SK-N-SH (cell line): ENCODE measurements around the gene H2BK1. TPM values are rescaled to one million over a fixed set of nuclear protein-coding genes. Genes with fewer than 3 reads are reported as not detected.

Source experiments
- CTCF ChIA-PET: fragments of 300-600, 350-600 bp; formaldehyde crosslinking; extraction: SDS; loops from one replicate; lab custom pipeline; 2021; lab: Yijun Ruan, JAX
- POLR2A ChIA-PET: fragments of 350-600 bp; sonication (Branson Sonifier 250); formaldehyde crosslinking; extraction: SDS; loops from one replicate; lab custom pipeline; 2020; ENCODE audit warnings: antibody characterized with exemption, inconsistent platforms; lab: Yijun Ruan, JAX
- DNase-seq: peaks from one replicate; pipeline ENCODE4 v3.0.0; 2012
- H2AFZ ChIP-seq: fragments of 200-600 bp; sonication (generic); 2 replicates; pipeline ENCODE4 v1.8.1; 2016; ENCODE audit warnings: antibody characterized with exemption, mild to moderate bottlenecking, low read depth
- H3F3A ChIP-seq: fragments of 200-600 bp; sonication (generic); replicated peaks from 2 replicates; pipeline ENCODE3; 2016; ENCODE audit warnings: antibody characterized with exemption, mild to moderate bottlenecking; ENCODE audit not compliant: insufficient read depth
- H3K27ac ChIP-seq, 2 experiments: fragments of 200-500 bp in 1 of 2; fragments of 200-600 bp in 1 of 2; sonication (Bioruptor generic) in 1 of 2; sonication (generic), shearing (Covaris generic) in 1 of 2; 2 replicates each; pipeline versions ENCODE4 v1.5.1 to v1.6.1; 2014 to 2016; ENCODE audit warnings: low read depth in 2 of 2, inconsistent platforms in 1 of 2, low read length in 1 of 2, mild to moderate bottlenecking in 1 of 2, mixed read lengths in 1 of 2
- H3K27me3 ChIP-seq: fragments of 200-600 bp; sonication (generic), shearing (Covaris generic); 2 replicates; pipeline ENCODE4 v1.6.1; 2016; ENCODE audit warnings: mixed run types; ENCODE audit not compliant: insufficient read depth
- H3K36me3 ChIP-seq, 2 experiments: fragments of 200-500 bp in 1 of 2; fragments of 200-600 bp in 1 of 2; sonication (Bioruptor generic) in 1 of 2; sonication (generic) in 1 of 2; replicated peaks in 1 of 2; 2 replicates each; pipeline versions ENCODE3 to v1.5.1; 2014 to 2016; ENCODE audit warnings: low read length in 1 of 2, mild to moderate bottlenecking in 1 of 2; ENCODE audit not compliant: insufficient read depth in 2 of 2, control insufficient read depth in 1 of 2
- H3K4me1 ChIP-seq, 2 experiments: fragments of 200-500 bp in 1 of 2; fragments of 200-600 bp in 1 of 2; sonication (Bioruptor generic) in 1 of 2; sonication (generic), shearing (Covaris generic) in 1 of 2; 2 replicates each; pipeline versions ENCODE4 v1.5.1 to v1.6.1; 2014 to 2016; ENCODE audit warnings: low read depth in 1 of 2, low read length in 1 of 2, mixed run types in 1 of 2; ENCODE audit not compliant: insufficient read depth in 2 of 2, control insufficient read depth in 1 of 2
- H3K4me2 ChIP-seq: fragments of 200-600 bp; sonication (generic), shearing (Covaris generic); 2 replicates; pipeline ENCODE4 v1.6.1; 2017; ENCODE audit warnings: mixed run types
- H3K4me3 ChIP-seq, 2 experiments: fragments of 200-500 bp in 1 of 2; fragments of 200-600 bp in 1 of 2; sonication (Bioruptor generic) in 1 of 2; sonication (generic), shearing (Covaris generic) in 1 of 2; 2 replicates each; pipeline versions ENCODE4 v1.5.1 to v1.8.1; 2014 to 2016; ENCODE audit warnings: low read depth in 2 of 2, inconsistent platforms in 1 of 2, low read length in 1 of 2, mild to moderate bottlenecking in 1 of 2, mixed read lengths in 1 of 2, moderate library complexity in 1 of 2
- H3K79me2 ChIP-seq: fragments of 200-600 bp; sonication (generic); 2 replicates; pipeline ENCODE4 v1.8.1; 2017; ENCODE audit warnings: mild to moderate bottlenecking; ENCODE audit not compliant: insufficient read depth
- H3K9ac ChIP-seq: fragments of 200-600 bp; sonication (generic); 2 replicates; pipeline ENCODE4 v1.6.1; 2017; ENCODE audit warnings: mixed run types
- H3K9me2 ChIP-seq: fragments of 200-600 bp; sonication (generic); 2 replicates; pipeline ENCODE4 v1.6.1; 2017; ENCODE audit warnings: mixed run types
- H3K9me3 ChIP-seq: fragments of 200-600 bp; sonication (generic); 2 replicates; pipeline ENCODE4 v1.6.1; 2017; ENCODE audit warnings: mixed run types, mild to moderate bottlenecking, moderate library complexity
- H4K20me1 ChIP-seq: fragments of 200-600 bp; sonication (generic); 2 replicates; pipeline ENCODE4 v1.6.1; 2017; ENCODE audit warnings: mild to moderate bottlenecking, mixed run types; ENCODE audit not compliant: insufficient read depth
- CHD2 ChIP-seq: fragments of 150-350 bp; IDR thresholded peaks from 2 replicates; pipeline ENCODE4 v1.6.1; 2018; ENCODE audit warnings: low read length; ENCODE audit not compliant: partially characterized antibody
- ELF1 ChIP-seq: IDR thresholded peaks from 2 replicates; pipeline ENCODE4 v1.4.0; 2012
- EP300 ChIP-seq, 2 experiments: IDR thresholded peaks; 2 replicates each; pipeline versions ENCODE4 v1.4.0 to v1.6.1; 2012; ENCODE audit warnings: borderline replicate concordance in 1 of 2, low read depth in 1 of 2, low read length in 1 of 2
- EZH2phosphoT487 ChIP-seq: fragments of 200-600 bp; sonication (generic); IDR thresholded peaks from 2 replicates; pipeline ENCODE4 v1.6.1; 2017; ENCODE audit warnings: low read depth, mixed run types, mild to moderate bottlenecking, antibody characterized with exemption, moderate library complexity, borderline replicate concordance
- FOSL2 ChIP-seq: IDR thresholded peaks from 2 replicates; pipeline ENCODE4 v1.4.0; 2012; ENCODE audit warnings: low read depth, mild to moderate bottlenecking, moderate library complexity, borderline replicate concordance
- FOXJ3 ChIP-seq: sonication (generic); formaldehyde crosslinking; IDR thresholded peaks from 2 replicates; pipeline ENCODE4 v1.5.1; 2020; ENCODE audit warnings: mild to moderate bottlenecking, missing genetic modification reagents
- GABPA ChIP-seq: IDR thresholded peaks from 2 replicates; pipeline ENCODE4 v1.4.0; 2012; ENCODE audit warnings: low read depth, mild to moderate bottlenecking
- GATA2 ChIP-seq: sonication (generic); formaldehyde crosslinking; IDR thresholded peaks from 2 replicates; pipeline ENCODE4 v1.5.0; 2020; ENCODE audit warnings: mild to moderate bottlenecking, missing genetic modification reagents
- JUND ChIP-seq: IDR thresholded peaks from 2 replicates; pipeline ENCODE4 v1.4.0; 2012
- MXI1 ChIP-seq: IDR thresholded peaks from 2 replicates; pipeline ENCODE4 v1.6.1; 2012; ENCODE audit warnings: mild to moderate bottlenecking, low read depth, low read length, improper control_type of control experiment
- NFIC ChIP-seq: IDR thresholded peaks from 2 replicates; pipeline ENCODE4 v1.4.0; 2012; ENCODE audit warnings: borderline replicate concordance
- POLR2AphosphoS5 ChIP-seq: IDR thresholded peaks from 2 replicates; pipeline ENCODE4 v1.6.1; 2012; ENCODE audit warnings: low read depth, low read length
- RAD21 ChIP-seq: IDR thresholded peaks from 2 replicates; pipeline ENCODE4 v1.6.1; 2012; ENCODE audit warnings: mild to moderate bottlenecking, low read length
- RCOR1 ChIP-seq: fragments of 150-350 bp; IDR thresholded peaks from 2 replicates; pipeline ENCODE4 v1.6.1; 2017; ENCODE audit warnings: antibody characterized with exemption, low read length
- SMC3 ChIP-seq: IDR thresholded peaks from 2 replicates; pipeline ENCODE4 v1.6.1; 2012; ENCODE audit warnings: low read depth, low read length, improper control_type of control experiment
- TAF1 ChIP-seq: IDR thresholded peaks from 2 replicates; pipeline ENCODE4 v1.6.1; 2012; ENCODE audit warnings: low read depth, mild to moderate bottlenecking, low read length, moderate library complexity, borderline replicate concordance
- YY1 ChIP-seq: IDR thresholded peaks from 2 replicates; pipeline ENCODE4 v1.4.0; 2012; ENCODE audit warnings: low read depth, mild to moderate bottlenecking
- WGBS: methylation state at CpG from one replicate; pipeline ENCODE4 v1.1.6; 2017; ENCODE audit warnings: low lambda C conversion rate; 5-methylcytosine and 5-hydroxymethylcytosine counted together
- polyA plus RNA-seq, 3 experiments: library from polyadenylated mRNA; depleted of rRNA; stranded (reverse); fragments of >200 nt; gene quantifications; 2 replicates each; pipeline ENCODE4 v1.2.3, GENCODE V29; 2012
- TF ChIP-seq, protein P1 (sequence below): IDR thresholded peaks from 2 replicates; pipeline ENCODE4; 2012
- TF ChIP-seq, protein P2 (sequence below): IDR thresholded peaks from 2 replicates; pipeline ENCODE4 v1.4.0; 2012; ENCODE audit warnings: low read depth, borderline replicate concordance
- TF ChIP-seq, protein P3 (sequence below): fragments of 150-350 bp; IDR thresholded peaks from 2 replicates; pipeline ENCODE4 v1.6.1; 2016; ENCODE audit warnings: mild to moderate bottlenecking, low read depth, low read length

H2BK1 gene
- polyA plus RNA-seq, 1 of the 3 experiments (the other 2 are of a cell fraction): not detected

DNA sequence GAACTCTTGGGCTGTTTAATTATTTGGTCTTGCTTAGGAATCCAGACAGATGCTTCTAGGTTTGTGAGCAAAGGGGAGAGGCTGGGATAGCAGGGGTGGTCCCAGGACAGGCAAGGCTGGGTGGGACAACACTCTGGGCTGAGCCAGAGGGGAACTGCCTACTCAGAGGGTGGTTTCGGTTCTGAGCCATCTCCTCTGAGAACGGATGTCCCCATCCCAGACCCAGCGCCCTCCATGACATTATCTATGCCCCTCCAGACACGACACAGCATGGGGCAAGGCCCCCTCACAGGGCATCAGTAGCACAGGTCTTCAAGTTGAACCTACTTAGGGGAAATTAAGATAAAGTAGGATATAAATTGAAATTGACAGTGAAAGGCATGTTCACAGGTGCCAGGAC, 30.3 kb downstream of the H2BK1 start:
- H3K9ac ChIP-seq: no peak overlapping the region
- no peak overlapping the region for H3K27ac ChIP-seq
- H2AFZ ChIP-seq: no peak overlapping the region
- no peaks in the 10 kb centered on the region for H3K36me3 ChIP-seq
- ChIA-PET POLR2A (interaction anchor here (0.6 kb wide), 1 partner anchor 96 kb away, joined by 3 read pairs; no protein-coding TSS in a partner anchor), CTCF (interaction anchor here (7.3 to 9.8 kb wide), 2 partner anchors 14 to 56 kb away, joined by 60 to 86 read pairs; partner anchors contain the start of gene GBX1)
- WGBS: 42% methylated on average over 4 of the region's 4 CpGs
- H4K20me1 ChIP-seq: no peaks in the 10 kb centered on the region
- TF ChIP-seq FOSL2: no peak
- no peak for TF ChIP-seq POLR2AphosphoS5
- TF ChIP-seq, protein P1, sequence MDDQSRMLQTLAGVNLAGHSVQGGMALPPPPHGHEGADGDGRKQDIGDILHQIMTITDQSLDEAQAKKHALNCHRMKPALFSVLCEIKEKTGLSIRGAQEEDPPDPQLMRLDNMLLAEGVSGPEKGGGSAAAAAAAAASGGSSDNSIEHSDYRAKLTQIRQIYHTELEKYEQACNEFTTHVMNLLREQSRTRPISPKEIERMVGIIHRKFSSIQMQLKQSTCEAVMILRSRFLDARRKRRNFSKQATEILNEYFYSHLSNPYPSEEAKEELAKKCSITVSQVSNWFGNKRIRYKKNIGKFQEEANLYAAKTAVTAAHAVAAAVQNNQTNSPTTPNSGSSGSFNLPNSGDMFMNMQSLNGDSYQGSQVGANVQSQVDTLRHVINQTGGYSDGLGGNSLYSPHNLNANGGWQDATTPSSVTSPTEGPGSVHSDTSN: no peak
- TF ChIP-seq EP300 (IDR thresholded peaks at IDR 0.05; ENCODE audit: borderline replicate concordance in 1 of 2, low read depth in 1 of 2, low read length in 1 of 2): no peak
- TF ChIP-seq JUND: no peak
- TF ChIP-seq YY1: no peak
- TF ChIP-seq, protein P2, sequence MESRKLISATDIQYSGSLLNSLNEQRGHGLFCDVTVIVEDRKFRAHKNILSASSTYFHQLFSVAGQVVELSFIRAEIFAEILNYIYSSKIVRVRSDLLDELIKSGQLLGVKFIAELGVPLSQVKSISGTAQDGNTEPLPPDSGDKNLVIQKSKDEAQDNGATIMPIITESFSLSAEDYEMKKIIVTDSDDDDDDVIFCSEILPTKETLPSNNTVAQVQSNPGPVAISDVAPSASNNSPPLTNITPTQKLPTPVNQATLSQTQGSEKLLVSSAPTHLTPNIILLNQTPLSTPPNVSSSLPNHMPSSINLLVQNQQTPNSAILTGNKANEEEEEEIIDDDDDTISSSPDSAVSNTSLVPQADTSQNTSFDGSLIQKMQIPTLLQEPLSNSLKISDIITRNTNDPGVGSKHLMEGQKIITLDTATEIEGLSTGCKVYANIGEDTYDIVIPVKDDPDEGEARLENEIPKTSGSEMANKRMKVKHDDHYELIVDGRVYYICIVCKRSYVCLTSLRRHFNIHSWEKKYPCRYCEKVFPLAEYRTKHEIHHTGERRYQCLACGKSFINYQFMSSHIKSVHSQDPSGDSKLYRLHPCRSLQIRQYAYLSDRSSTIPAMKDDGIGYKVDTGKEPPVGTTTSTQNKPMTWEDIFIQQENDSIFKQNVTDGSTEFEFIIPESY: no peak
- no peak overlapping the region for H3K4me3 ChIP-seq
- H3K9me3 ChIP-seq: no peaks in the 10 kb centered on the region
- H3K9me2 ChIP-seq: no peaks in the 10 kb centered on the region
- peaks cover 58% of the 10 kb centered on the region for H3K27me3 ChIP-seq
- no peaks in the 10 kb centered on the region for H3K79me2 ChIP-seq
- H3K4me1 ChIP-seq: no peaks in the 10 kb centered on the region
- no peaks in the 10 kb centered on the region for H3F3A ChIP-seq
- peak; percentile 25 for DNase-seq
- H3K4me2 ChIP-seq: no peak overlapping the region

DNA sequence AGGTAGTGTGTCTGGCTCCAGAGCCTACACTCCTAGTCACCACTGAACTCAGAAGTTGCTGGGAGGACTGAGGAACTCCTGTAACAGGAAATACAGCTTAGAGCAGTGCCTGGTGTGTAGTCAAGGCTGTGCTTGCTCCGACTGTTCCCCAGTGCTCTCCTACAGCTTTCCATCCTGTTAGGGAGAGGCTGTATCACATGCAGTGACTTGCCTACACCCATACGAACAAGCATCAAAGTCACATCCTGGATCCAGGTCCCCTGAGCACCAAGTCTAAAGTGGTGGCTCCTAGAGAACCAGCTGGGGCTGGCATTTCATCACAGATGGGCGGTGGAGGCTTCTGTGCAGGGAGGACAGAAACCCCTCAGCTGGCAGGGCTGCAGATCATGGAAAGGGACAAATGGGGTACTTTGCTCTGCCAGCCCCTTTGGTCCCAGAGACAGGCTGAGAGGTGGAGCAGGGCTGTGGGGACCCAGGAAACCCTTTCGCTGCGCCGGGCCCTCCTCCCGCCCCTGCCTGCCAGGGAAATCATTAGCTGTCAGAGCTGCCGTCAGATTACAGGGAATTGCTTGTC, 30.9 kb downstream of the H2BK1 start:
- peak; percentile 22 for DNase-seq
- H3K36me3 ChIP-seq: no peaks in the 10 kb centered on the region
- ChIA-PET CTCF (interaction anchor here (0.7 to 9.8 kb wide), 5 partner anchors 13 to 68 kb away, joined by 3 to 86 read pairs (median 10); partner anchors contain the start of gene GBX1), POLR2A (interaction anchor here (0.6 to 1.0 kb wide), 2 partner anchors 38 to 95 kb away, joined by 3 to 4 read pairs; no protein-coding TSS in a partner anchor)
- no peaks in the 10 kb centered on the region for H3K4me1 ChIP-seq
- no peaks in the 10 kb centered on the region for H3K79me2 ChIP-seq
- no peaks in the 10 kb centered on the region for H4K20me1 ChIP-seq
- H3K27me3 ChIP-seq: peaks cover 58% of the 10 kb centered on the region
- TF ChIP-seq RCOR1 (no peak), TAF1 (no peak), ELF1 (no peak), MXI1 (no peak), CHD2 (no peak), RAD21 (no peak), NFIC (no peak), EZH2phosphoT487 (no peak), FOXJ3 (CRISPR knock-in tag) (no peak), JUND (no peak), EP300 (IDR thresholded peaks at IDR 0.05; ENCODE audit: borderline replicate concordance in 1 of 2, low read depth in 1 of 2, low read length in 1 of 2) (no peak), GABPA (no peak), SMC3 (no peak), GATA2 (CRISPR knock-in tag) (no peak)
- TF ChIP-seq, protein P3, sequence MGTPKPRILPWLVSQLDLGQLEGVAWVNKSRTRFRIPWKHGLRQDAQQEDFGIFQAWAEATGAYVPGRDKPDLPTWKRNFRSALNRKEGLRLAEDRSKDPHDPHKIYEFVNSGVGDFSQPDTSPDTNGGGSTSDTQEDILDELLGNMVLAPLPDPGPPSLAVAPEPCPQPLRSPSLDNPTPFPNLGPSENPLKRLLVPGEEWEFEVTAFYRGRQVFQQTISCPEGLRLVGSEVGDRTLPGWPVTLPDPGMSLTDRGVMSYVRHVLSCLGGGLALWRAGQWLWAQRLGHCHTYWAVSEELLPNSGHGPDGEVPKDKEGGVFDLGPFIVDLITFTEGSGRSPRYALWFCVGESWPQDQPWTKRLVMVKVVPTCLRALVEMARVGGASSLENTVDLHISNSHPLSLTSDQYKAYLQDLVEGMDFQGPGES: no peak
- no peaks in the 10 kb centered on the region for H3K9me3 ChIP-seq
- H3F3A ChIP-seq: no peaks in the 10 kb centered on the region
- H3K9me2 ChIP-seq: no peaks in the 10 kb centered on the region
- WGBS: 68% methylated on average over 7 of the region's 8 CpGs
- no peak overlapping the region for H2AFZ ChIP-seq
- no peak overlapping the region for H3K27ac ChIP-seq
- no peak overlapping the region for H3K4me3 ChIP-seq
- no peak overlapping the region for H3K9ac ChIP-seq
- no peak overlapping the region for H3K4me2 ChIP-seq
